Measurements from ENCODE around the gene TSPAN18.

GRCh38 chr11:44852159-44852747, 125.5 kb downstream of the TSPAN18 start:
- TF ChIP-seq POLR2A (IDR thresholded peaks at IDR 0.05; ENCODE audit: low read length) (no peak), GATA1 (IDR thresholded peaks at IDR 0.05; ENCODE audit: low read depth, low read length) (no peak)

Measured in erythroblast (primary cell).